Measurements from ENCODE around the gene NANOS2.

NANOS2 gene

DNA sequence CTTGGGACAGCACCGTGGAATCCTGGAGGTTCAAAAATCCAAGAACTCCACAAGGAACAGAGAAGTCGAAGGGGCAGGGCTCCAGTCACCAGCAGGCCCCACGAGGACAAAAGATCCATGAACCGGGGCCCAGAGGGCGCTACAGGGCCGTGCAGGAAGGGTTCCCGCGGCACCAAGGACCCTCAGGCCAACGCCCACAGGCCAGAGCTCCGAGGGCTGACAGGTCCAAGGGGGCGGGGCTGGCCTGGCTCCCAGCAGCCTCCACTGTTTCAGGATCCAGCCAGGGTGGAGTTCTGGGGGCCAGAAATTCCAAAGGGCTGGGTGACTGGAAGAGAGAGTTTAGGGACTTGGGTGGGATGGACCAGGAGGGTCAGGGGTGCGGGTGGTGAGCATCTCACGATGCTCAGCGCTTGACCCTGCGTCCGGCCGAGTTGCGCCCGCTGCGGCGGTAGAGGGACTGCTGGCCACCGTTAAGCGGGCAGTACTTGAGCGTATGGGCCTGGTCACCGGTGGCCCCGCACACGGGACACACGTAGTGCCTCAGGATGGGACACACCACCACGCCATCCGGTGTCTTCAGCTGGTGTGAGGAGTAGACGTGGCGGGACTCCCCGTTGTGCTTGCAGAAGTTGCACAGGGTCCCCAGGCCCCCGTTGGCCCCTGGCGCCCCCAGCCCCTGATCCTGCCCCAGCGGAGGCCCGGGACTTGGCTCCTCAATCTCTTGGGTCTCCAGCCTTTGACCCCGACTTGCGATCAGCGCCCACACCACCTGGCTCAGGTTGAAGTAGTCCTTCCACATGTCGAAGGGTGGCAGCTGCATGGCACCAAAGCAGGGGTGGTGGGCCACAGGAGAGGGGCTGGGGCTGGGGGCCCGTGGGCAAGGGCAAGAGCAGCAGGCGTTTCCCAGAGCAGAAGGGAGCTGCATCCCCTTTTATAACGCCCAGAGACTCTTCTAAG, at the start of gene NANOS2:
NANOS2 (minus strand) TSS at position 905 of the 957 bp plus-strand sequence; CDS start at position 820, 85 bp downstream.
- DNase-seq: no peak

DNA sequence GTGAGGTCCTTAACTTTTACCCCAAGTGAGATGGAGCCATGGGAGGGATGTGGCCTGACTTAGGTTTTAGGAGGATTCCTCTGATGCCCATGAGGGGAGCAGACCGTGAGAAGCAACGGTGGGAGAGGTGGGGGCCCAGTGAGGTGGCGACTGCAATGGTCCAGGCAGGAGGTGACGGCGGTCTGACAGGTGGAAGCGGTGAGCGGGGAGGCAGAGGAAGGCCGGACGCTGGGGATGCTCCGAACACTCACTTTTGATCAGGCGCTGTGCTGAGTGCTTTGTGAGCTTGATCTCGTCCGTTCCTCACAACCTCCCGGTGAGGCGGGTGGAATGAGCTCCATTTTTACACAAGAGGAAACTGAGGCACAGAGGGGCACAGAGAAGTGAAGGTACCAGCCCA, 47.4 kb upstream of the NANOS2 start:
- DNase-seq: no peak

DNA sequence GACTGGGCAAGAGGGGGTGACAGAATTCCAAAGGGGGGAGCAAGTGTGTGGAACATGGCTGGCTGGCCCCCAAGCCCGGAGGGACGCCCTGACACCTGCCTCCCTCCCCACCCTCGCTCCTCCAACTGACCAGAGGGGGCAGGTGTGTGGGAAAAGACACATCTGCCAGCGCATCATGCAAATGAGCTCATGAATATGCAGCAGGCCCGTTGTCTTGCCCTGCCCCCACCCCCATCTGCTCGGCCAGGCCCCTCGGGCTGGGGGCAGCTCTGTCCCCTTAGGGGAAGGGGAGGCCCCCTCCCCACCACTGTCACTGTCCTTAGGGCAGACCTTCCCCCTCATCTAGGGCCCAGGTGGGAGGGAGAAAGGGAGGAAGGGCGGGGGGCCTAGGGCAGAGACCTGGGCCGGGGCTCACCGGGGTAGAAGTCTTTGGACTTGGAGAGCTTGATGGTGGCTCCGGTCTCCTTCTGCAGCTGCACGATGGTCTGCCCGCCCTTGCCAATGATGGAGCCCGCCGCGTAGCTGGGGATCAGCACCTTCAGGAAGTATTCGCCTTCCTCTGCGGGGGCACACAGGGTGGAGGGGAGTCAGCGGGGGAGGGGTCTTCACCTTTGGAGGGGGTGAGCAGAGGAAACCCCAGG, 46.1 kb upstream of the NANOS2 start:
- DNase-seq: no peak

DNA sequence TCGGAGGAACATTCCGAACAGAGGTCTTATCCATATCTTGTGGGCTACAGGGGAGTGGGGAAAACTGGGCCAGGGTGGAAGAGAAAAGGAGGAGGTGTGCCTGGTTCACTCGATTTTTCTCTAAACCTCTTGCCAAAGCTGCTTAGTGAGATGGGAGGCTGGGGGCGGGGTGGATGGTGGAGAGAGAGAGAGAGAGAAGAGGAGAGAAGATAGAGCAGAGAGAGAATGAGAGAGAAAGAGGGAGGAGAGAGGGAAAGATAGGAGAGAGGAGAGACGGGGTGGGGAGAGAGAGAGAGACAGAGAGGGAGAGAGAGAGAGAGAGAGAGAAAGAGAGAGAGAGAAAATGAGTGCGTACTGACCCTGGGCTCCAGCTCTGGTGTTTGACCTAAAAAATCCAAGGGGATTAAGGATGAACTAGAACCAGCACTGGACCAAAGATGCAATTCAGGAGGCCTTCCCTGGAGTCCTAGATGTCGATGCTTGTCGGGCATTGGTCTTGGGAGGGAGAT, 45.0 kb upstream of the NANOS2 start:
- no peak for DNase-seq

DNA sequence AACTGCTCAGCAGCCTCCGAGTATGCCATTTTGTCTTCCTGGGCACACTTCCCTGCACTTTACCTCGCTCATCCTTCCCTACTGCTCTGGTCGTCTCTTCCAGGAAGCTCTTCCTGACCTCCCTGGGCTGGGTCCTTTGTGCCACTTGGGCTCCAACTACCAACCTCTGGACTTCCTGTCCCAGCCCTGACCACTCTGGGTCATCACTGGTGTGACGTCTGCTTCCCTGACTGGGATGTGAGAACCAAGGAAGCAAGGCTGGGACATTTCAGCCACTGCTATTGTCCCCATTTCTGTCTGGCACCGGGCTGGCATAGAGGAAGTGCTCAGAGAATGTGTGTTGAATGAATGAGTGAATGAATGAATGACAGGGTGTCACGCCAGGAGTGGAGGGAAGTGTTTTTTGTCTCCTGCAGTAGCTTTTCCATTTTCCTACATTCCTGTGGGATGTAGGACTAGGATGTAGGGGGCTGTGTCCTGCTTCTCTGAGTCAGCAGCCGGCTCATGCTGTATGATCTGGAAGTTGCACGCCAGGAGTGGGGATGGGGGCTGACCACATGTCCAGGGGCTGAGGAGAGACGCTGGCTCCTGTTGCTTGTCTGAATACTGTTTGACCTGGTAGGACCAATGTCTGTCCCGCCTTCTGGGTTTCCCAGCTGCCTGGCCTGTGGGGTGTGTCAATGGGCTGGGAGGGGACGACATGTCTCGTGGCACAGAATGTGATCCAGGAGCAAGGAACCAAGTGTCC, 44.4 kb upstream of the NANOS2 start:
- no peak for DNase-seq

DNA sequence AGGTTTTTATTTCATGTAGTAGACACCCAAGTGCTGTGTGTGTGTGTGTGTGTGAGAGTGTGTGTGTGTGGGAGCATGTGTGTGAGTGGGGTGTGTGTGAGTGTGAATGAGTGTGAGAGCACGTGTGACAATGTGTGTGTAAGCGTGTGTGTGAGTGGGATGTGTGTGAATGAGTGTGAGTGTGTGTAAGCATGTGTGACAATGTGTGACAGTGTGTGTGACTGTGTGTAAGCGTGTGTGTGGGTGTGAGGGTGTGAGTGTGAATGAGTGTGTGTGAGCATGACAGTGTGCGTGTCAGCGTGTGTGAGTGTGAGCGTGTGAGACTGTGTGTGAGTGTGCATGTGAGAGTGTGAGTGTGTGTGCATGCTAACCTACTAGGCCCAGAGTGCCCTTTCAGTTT, 43.7 kb upstream of the NANOS2 start:
- DNase-seq: no peak

DNA sequence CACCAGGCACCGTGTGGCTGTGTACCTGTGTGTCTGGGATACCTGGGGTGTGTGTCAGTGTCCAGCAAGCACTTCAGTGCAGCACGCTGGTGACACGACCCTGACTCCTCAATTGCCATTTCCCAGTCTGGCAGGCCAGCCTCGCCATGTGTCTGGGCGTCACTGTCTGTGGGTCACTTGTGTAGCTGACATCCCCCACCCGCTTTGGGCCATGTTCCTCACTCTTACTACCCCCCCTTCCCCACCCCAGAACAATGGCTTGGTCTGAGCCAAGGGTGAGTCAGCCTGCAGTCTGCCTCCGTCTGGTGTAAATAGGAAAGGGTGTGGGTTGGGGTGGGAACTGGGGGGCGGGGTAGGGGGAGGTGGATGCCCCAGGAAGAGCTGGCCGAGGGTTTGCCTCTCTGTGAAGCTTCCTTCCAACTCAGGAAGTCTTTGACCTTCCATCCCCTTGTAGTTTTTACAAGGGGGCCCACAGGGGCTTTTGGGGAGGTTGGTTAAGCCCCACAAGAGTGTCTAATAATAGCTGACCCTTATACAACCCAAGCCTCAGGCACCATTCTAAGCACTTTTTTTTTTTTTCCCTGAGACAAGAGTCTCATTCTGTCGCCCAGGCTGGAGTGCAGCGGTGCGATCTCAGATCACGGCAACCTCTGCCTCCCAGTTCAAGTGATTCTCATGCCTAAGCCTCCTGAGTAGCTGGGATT, 41.5 kb upstream of the NANOS2 start:
- DNase-seq: no peak

DNA sequence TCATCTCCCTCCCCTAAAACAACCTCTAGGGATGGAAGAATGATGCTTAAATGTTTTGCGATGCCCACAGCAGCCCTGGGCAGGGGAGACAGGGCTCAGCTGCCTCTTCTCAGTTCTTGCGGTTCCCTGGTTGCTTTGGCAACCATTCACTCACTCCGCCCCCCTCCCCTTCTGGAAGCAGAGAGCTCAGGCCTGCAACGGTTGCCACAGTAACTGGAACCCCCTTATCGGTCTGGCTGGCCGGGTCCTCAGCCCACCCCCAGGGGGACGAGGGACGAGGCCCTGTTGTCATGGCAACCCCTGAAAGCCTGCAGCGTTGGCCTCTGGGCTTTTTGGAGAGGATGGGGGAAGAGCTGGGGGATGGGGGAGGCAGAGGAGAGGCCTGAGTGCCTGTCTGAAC, 39.6 kb upstream of the NANOS2 start:
- no peak for DNase-seq

DNA sequence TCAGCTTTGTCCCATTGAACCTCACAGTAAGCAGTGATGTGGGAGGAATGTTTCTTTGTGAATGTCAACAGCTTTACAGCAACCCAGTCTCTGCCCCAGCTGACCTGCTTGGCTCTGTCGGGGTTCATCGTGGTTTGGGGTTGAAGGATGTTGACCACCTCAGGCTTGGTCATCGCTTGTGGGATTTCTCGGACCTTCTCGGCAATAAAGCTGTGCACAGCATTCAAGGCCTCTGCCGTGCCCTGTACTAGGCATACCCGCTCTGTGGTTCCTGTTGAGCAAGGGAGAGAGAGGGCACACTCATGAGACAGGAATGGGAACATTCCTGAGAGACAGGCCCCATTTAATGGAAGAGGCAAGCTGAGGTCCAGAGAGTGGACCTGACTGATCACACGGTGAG, 39.1 kb upstream of the NANOS2 start:
- no peak for DNase-seq

DNA sequence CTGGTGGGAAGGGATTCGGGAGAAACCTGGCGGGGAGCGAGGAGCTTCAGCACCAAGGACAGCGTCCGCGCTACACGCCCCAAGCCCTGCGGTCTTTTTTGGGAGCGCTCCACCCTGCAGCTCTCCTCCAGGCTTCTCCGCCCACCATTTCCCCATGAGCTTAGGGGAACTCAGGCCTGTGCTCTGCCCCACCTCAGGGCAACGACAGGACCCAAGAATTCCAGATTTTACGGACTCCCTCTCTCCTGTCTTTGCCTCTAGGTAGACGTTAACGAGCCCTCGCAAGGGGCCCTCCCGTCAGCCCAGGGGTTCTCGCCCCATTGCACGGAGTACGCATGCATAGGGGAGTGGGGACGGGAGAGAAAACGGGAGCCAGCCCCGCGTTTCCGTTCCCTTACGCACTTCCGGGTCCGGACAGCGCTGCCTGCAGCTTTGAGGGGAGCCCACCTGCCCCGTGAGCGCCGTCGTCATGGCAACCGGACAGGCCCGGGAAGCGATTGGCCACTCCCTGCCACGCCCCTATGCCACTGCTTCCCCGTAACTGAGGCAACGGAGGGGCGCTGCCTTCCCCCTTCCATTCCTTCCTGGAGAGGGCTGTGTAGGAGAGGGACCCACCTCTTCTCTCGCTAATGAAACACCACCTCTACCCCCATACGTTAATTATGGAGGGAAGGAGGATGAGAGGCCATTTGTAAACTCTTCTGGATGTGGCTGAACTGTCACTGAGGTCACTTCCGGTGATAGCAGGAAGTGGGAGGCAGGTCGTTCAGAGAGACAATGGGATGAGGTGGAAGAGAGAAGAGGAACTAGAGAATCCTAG, 38.3 kb upstream of the NANOS2 start:
- no peak for DNase-seq

DNA sequence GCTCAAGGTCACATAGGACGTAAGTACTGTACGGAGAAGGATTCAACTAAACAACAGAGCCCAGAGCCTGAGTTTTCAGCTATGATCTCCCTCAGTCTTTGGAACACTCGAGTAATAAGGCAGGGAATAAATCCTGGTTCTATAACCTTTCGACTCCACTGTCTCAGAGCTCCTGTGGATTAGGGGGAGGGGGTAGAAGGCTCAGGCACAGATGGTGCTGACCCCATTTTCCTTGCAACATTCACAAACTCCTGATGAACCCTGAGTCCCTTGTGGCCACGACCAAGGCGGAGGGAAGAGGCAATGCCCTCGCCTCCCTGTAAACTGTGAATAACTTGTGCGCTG, 37.7 kb upstream of the NANOS2 start:
- DNase-seq: no peak

DNA sequence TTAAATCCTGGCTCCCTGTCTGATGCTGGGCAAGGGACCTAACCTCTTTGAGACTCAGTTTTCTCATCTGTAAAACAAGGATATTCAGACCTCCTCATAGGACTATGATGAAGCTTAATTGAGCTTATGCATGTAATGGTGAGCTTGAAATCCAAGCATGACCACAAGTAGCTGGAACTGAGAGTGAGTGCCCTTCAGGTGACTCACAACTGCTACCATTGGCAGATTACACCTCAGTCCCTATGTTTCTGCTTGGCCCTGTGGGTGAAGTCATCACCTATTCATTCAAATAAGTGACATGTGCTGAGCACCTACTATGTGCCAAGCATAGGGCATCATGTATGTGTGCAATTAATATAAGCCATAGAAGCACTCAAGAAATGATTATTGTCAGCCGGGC, 33.3 kb upstream of the NANOS2 start:
- DNase-seq: no peak

DNA sequence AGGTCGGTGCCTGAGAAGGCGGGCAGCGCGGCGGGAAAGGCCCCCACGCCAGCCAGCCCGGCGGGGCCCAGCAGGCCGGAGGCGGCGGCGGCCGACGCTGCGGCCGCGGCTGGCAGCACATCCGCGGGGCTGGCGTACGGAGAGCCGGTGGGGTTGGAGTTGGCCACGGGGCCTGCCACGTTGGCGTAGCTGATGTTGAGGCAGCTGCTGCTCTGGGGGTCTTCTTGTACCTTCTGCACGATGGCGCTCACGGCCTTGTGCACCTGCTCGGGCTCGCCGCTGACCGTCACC, 25.9 kb upstream of the NANOS2 start:
- DNase-seq: no peak

DNA sequence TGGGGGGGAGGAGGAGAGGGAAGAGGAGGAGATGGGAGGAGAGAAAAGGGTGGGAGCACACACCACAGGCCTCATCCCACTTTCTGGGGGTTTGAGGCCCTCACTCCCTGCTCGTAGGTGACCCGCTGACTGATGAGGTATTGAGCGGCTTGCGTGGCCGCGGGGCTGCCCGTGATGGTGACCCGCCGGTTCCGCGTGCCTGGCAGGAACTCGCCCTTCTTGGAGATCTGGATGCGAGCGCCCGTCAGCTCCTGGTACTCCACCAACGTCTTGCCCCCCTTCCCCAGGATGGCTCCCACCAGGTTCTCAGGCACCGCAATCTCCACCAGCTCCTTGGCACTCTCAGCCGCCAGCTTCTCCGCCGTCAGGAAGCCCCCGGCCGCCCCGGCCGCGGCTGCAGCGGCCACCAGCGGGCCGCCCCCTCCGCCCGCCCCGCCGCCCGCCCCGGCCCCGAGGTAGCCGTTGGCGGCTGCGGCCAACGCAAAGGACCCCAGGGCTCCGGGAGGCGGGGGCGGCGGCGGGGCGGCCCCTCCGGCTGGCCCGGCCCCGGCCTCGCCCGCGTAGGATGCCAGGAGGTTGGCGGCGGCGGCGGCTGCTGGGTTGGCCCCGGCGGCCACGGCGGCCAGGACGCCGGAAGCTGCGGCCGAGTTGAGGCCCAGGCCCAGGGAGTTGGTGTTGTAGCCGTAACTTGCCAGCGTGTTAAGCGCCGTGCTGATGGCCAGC, 25.4 kb upstream of the NANOS2 start:
- no peak for DNase-seq

DNA sequence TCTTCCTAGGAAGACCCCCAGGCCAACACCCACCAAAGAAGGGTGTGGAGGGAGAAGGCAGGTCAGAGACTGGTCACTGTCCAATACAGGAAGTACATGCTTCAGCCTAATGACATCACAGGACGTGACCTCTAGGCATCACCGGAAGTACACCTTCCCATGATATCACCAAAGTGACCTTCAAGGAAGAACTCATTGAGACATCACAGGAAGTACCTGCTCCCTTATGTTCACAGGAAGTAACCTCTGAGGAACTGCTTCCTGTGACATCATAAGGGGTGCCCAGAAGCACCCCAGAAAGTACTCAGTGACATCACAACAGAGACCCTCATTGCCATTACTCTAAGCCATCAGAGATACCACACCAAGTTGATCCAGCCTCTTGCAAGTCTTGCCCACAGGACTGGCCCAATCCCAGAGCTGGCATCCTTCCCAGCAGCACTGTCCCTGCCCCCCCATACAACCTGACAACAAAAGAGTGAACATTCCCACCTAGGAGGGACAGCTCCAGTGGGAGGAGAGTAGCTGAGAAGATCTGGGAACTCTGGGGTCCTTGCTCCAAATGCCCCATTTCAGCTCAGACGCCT, 24.2 kb upstream of the NANOS2 start:
- no peak for DNase-seq

DNA sequence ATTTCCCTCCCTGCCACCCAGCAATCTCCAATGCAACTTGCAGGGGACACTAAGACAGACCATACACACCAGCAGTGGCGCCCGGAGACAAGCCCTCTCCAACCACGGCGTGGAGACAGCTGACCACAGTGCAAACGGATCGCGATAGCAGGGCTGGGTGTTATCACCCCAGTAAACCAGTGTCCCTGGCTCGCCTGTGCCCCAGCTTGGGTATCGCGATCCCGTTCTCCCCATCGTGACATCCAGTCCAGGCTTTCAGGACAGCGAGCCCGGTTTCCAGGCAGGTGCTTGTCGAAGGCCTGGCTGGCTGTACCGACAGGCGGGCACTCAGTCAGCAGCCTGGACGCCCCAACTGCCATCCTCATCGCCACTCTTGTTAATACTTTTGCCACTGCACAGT, 20.7 kb upstream of the NANOS2 start:
- DNase-seq: no peak

DNA sequence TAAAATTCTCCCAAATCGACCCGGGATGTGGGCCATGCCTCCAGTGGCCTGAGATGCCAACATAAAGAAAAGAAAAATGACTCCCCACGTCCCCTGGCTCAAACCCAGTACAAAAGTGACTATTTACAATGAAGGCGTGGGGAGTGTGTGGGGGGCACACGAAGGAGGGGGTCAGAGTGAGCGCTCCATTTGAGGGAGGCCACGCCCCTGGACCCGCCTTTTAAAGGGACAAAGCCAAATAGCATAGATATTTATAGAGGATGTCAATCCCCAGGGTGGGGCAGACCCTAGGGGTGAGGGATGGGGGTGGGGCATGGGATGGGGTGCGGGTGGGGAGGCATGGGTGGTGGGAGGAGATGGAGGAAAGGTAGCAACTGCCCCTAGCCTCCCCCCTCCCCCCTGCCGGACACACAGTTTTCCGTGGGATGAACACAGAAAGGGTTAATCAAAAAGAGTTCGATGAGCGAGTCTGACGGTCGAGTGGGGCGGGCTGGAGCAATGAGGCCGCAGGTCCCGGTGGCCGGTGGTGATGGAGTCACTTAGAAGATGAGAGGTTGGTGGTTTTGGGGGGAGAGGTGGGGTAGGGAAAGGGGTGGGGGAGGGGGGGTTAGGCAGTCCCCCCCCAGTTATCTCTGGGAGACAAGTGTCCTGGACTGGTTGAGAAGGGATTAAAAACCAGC, 20.1 kb upstream of the NANOS2 start:
- no peak for DNase-seq

DNA sequence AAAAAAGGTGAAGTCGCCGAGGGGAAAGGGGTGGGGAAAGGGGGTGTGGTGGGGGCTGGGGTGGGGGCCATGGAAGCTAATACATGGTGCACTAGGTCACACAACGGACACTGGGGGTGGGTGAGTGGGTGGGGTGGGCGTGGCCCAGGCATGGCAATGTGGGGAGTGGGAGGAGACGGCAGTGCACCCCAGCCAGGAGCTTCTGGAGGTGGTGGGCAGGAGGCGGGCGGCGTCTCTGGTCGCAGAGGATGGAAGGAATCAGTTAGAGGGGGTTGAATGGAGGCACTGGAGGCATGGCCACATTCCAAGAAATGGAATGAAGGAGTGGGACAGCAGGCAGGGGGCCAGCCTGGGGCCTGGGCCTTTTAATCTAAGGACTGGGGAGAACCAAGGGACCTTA, 19.2 kb upstream of the NANOS2 start:
- DNase-seq: no peak

DNA sequence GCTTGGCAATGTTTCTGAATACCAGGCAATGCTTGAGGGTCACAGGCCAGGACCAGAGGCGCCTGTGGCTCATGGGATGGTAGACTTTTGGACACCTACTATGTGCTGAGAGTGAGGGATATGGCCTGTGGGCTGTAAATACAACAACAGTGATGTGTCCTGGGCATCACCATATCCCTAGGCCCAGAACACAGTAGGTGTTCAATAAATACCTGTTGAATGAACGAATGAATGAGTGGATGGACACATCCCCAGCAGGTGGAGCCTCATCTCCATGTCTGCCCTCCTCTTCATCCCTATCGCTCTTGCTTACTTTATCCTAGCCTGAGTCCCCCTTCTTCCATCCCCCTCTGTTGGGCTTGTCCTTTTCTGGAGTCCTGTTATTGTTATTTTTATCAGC, 16.5 kb upstream of the NANOS2 start:
- no peak for DNase-seq

DNA sequence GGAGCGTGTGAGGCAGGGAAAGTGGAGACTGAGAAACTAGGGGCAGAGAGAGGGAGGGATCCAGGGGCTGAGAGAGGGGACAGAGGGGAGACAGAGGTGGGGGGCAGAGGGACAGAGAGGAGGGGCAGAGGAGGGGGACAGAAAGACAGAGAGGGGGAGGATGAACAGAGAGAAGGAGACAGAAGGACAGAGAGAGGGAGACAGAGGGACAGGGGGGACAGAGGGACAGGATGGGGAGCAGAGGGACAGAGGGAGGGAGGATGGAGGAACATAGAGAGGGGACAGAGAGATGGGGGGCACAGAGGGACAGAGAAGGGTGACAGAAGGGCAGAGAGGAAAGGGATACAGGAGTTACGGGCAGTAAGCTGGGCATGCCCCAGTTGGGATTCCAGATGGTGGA, 14.7 kb upstream of the NANOS2 start:
- no peak for DNase-seq

All from NCI-H345 (cell line).